CD4-positive, alpha-beta T cell treated with Interleukin-15 for 4 hours (primary cell): ENCODE data around the gene HIF1A.
"Not testable (repeated sequence)": the region's sequence is repeated elsewhere in the genome, so short reads cannot be mapped to it uniquely, and the experiment has no call there.

Source experiments
- DNase-seq: peaks from one replicate; pipeline ENCODE4 v3.0.0-alpha.2; 2020; ENCODE audit warnings: low spot score

Gene HIF1A

GRCh38 chr14:61673305-61673704, 22.0 kb upstream of the HIF1A start:
- DNase-seq: no peak

GRCh38 chr14:61675291-61675690, 20.0 kb upstream of the HIF1A start:
- no peak for DNase-seq

GRCh38 chr14:61677479-61677878, 17.8 kb upstream of the HIF1A start:
- DNase-seq: no peak

- no peak for DNase-seq
These were observed 16.3 kb upstream of the HIF1A start for GRCh38 chr14:61678975-61679374.

- DNase-seq: no peak
These were observed 13.9 kb upstream of the HIF1A start for GRCh38 chr14:61681413-61681812.

GRCh38 chr14:61683108-61683507, 12.2 kb upstream of the HIF1A start:
- no peak for DNase-seq

GRCh38 chr14:61690039-61690438, 5.3 kb upstream of the HIF1A start:
- no peak for DNase-seq

- DNase-seq: no peak
These were observed 4.3 kb upstream of the HIF1A start for GRCh38 chr14:61690982-61691381.

- DNase-seq: peak; percentile 37
These were observed 3.8 kb upstream of the HIF1A start for GRCh38 chr14:61691495-61691894.

GRCh38 chr14:61694039-61694438, 1.3 kb upstream of the HIF1A start:
- DNase-seq: no peak

GRCh38 chr14:61695695-61696527, 598 bp downstream of the HIF1A start:
- DNase-seq: peak; percentile 22

GRCh38 chr14:61696753-61697318, 1.5 kb downstream of the HIF1A start:
- DNase-seq: no peak

GRCh38 chr14:61698206-61698980, 3.1 kb downstream of the HIF1A start:
- no peak for DNase-seq

- no peak for DNase-seq
These were observed 3.7 kb downstream of the HIF1A start for GRCh38 chr14:61699027-61699426.

GRCh38 chr14:61700104-61700886, 5.0 kb downstream of the HIF1A start:
- DNase-seq: no peak

GRCh38 chr14:61701946-61702345, 6.6 kb downstream of the HIF1A start:
- DNase-seq: no peak

GRCh38 chr14:61703342-61704129, 8.2 kb downstream of the HIF1A start:
- no peak for DNase-seq

GRCh38 chr14:61704554-61704953, 9.2 kb downstream of the HIF1A start:
- DNase-seq: no peak

GRCh38 chr14:61705017-61705416, 9.7 kb downstream of the HIF1A start:
- DNase-seq: no peak

GRCh38 chr14:61706096-61706690, 10.9 kb downstream of the HIF1A start:
- DNase-seq: no peak

GRCh38 chr14:61707774-61708173, 12.5 kb downstream of the HIF1A start:
- not testable (repeated sequence) for DNase-seq
